ENCODE data around the gene PPFIA2. TPM values are rescaled to one million over a fixed set of nuclear protein-coding genes. Genes with fewer than 3 reads are reported as not detected.
A peak's percentile ranks its signal among the peaks of the same experiment; 100 is the strongest.

PPFIA2 gene
- total RNA-seq, 2 experiments from 2014 or later, result not detected

DNA sequence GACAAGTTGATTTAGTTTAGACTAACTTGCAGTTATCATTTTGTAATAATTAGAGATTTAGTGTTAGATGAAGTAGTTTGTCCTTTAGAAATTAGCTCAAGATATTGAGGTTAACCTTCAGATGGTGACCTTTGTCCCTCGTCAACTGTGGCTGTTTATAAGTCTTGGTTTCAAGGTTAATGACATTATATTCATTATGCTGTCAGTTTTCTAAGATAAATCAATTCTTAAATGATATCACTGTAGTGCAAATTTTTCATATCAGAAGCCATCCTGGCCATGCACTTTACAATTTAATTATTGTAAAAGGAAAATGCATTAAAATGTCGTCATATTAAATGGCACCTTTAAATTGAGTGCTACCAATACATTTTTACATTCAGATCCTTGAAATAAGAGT lies 19.6 kb upstream of the PPFIA2 start:
- DNase-seq (no peak), ATAC-seq (ENCODE audit: poor library complexity) (no peak)
- TF ChIP-seq, protein P1, sequence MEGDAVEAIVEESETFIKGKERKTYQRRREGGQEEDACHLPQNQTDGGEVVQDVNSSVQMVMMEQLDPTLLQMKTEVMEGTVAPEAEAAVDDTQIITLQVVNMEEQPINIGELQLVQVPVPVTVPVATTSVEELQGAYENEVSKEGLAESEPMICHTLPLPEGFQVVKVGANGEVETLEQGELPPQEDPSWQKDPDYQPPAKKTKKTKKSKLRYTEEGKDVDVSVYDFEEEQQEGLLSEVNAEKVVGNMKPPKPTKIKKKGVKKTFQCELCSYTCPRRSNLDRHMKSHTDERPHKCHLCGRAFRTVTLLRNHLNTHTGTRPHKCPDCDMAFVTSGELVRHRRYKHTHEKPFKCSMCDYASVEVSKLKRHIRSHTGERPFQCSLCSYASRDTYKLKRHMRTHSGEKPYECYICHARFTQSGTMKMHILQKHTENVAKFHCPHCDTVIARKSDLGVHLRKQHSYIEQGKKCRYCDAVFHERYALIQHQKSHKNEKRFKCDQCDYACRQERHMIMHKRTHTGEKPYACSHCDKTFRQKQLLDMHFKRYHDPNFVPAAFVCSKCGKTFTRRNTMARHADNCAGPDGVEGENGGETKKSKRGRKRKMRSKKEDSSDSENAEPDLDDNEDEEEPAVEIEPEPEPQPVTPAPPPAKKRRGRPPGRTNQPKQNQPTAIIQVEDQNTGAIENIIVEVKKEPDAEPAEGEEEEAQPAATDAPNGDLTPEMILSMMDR (IDR thresholded peaks at IDR 0.05), result no peak
- ChIA-PET POLR2A (no interaction called here), CTCF (no interaction called here)
- Histone ChIP-seq H3K9me3 (ENCODE audit: control insufficient read depth in 1 of 2, insufficient read depth in 1 of 2, low read length in 2 of 2) (no peaks in the 10 kb centered on the region), H3K4me3 (ENCODE audit: low read length) (no peak overlapping the region), H3K27me3 (ENCODE audit: control insufficient read depth in 1 of 2, insufficient read depth in 2 of 2, low read length in 2 of 2) (no peaks in the 10 kb centered on the region), H3K4me1 (ENCODE audit: insufficient read depth, low read length) (no peaks in the 10 kb centered on the region), H3K27ac (ENCODE audit: low read depth in 1 of 2, low read length in 2 of 2) (no peak overlapping the region), H3K36me3 (ENCODE audit: insufficient read depth, low read length) (no peaks in the 10 kb centered on the region)
- no peaks in the 10 kb centered on the region for H3K4me1 Mint-ChIP-seq (ENCODE audit: low read depth)
- intact Hi-C loops (cut with DNase I, micrococcal nuclease), result no loop called here
- H3K9me3 Mint-ChIP-seq, result no peaks in the 10 kb centered on the region
- peaks cover 3% of the 10 kb centered on the region for H3K27me3 Mint-ChIP-seq
- no peak overlapping the region for H3K27ac Mint-ChIP-seq
- H3K4me3 Mint-ChIP-seq, result no peak overlapping the region
- no peaks in the 10 kb centered on the region for H3K36me3 Mint-ChIP-seq (ENCODE audit: low read depth)

DNA sequence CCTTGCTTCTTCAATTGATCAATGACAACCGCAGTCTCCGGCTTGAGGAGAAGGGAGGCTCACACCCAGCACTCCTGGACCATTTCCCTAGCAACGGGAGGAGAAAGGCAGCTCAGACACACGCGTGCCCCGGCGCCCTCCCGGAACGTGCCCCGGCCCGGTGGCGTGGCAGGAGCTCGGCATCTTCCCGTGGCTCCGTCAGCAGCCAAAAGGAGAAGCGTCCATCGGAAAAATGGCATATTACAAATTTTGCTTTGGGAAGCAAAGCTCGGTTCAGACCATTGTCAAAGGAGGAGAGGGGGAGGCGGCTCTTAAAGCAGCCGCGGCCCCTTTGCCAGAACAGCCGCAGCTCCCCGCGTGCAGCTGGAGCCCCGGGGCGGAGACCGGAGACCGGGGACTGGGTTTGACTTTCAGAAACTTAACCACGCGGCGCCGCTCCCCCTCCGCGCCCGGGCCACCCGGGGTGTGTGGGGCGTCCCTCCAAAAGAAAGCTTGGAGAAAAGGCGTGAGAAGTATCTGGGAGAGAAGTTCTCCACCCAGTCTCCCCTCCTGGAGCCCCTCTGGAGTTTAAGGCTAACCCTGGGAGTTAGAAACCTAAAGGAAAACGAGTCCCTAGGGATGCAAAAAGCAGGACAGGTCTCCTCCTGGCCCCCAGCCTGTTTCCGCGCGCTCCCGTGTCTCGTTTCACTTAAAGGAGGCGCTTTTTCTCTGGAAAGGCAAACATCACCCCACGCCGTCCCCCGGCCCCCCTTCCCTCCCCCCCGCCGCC lies 545 bp downstream of the PPFIA2 start:
- peak overlapping the region; percentile 39 for H3K4me3 ChIP-seq (ENCODE audit: low read length)
- ChIA-PET CTCF (no interaction called here), POLR2A (no interaction called here)
- H3K36me3 Mint-ChIP-seq (ENCODE audit: low read depth), result no peaks in the 10 kb centered on the region
- peak overlapping the region; percentile 48 for H3K4me3 Mint-ChIP-seq
- TF ChIP-seq, protein P1 (IDR thresholded peaks at IDR 0.05), result no peak
- peaks cover 10 to 32% of the 10 kb centered on the region in 2 experiments for H3K27me3 ChIP-seq (ENCODE audit: control insufficient read depth in 1 of 2, insufficient read depth in 2 of 2, low read length in 2 of 2)
- peak in 4 of 14 experiments; percentile 4 to 11 (median 5) for DNase-seq
- H3K4me1 Mint-ChIP-seq (ENCODE audit: low read depth), result peaks cover 13% of the 10 kb centered on the region
- H3K36me3 ChIP-seq (ENCODE audit: insufficient read depth, low read length), result no peaks in the 10 kb centered on the region
- peaks cover 12% of the 10 kb centered on the region for H3K4me1 ChIP-seq (ENCODE audit: insufficient read depth, low read length)
- no peak for ATAC-seq (ENCODE audit: poor library complexity)
- H3K9me3 ChIP-seq (ENCODE audit: control insufficient read depth in 1 of 2, insufficient read depth in 1 of 2, low read length in 2 of 2), result peaks cover 0 to 11% of the 10 kb centered on the region in 2 experiments
- H3K27ac Mint-ChIP-seq, result no peak overlapping the region
- peaks cover 58% of the 10 kb centered on the region for H3K27me3 Mint-ChIP-seq
- intact Hi-C loops (cut with DNase I, micrococcal nuclease), result no loop called here
- H3K27ac ChIP-seq (ENCODE audit: low read depth in 1 of 2, low read length in 2 of 2), result no peak overlapping the region
- no peaks in the 10 kb centered on the region for H3K9me3 Mint-ChIP-seq

GRCh38 chr12:81757731-81758365 lies 1.3 kb downstream of the PPFIA2 start:
- TF ChIP-seq, protein P1 (IDR thresholded peaks at IDR 0.05), result no peak
- ATAC-seq (ENCODE audit: poor library complexity), result no peak
- POLR2A ChIA-PET, result no interaction called here
- H3K4me1 Mint-ChIP-seq (ENCODE audit: low read depth), result peaks cover 13% of the 10 kb centered on the region
- no peak for DNase-seq
- no peaks in the 10 kb centered on the region for H3K9me3 Mint-ChIP-seq
- no peak overlapping the region for H3K27ac ChIP-seq (ENCODE audit: low read depth in 1 of 2, low read length in 2 of 2)
- intact Hi-C loops (cut with DNase I, micrococcal nuclease), result no loop called here
- no peaks in the 10 kb centered on the region for H3K36me3 Mint-ChIP-seq (ENCODE audit: low read depth)
- H3K4me3 ChIP-seq (ENCODE audit: low read length), result no peak overlapping the region
- H3K9me3 ChIP-seq (ENCODE audit: control insufficient read depth in 1 of 2, insufficient read depth in 1 of 2, low read length in 2 of 2), result peaks cover 0 to 11% of the 10 kb centered on the region in 2 experiments
- H3K36me3 ChIP-seq (ENCODE audit: insufficient read depth, low read length), result no peaks in the 10 kb centered on the region
- H3K27ac Mint-ChIP-seq, result no peak overlapping the region
- H3K4me1 ChIP-seq (ENCODE audit: insufficient read depth, low read length), result peaks cover 12% of the 10 kb centered on the region
- peaks cover 10 to 31% of the 10 kb centered on the region in 2 experiments for H3K27me3 ChIP-seq (ENCODE audit: control insufficient read depth in 1 of 2, insufficient read depth in 2 of 2, low read length in 2 of 2)
- H3K4me3 Mint-ChIP-seq, result no peak overlapping the region
- CTCF ChIA-PET, result no interaction called here
- peaks cover 58% of the 10 kb centered on the region for H3K27me3 Mint-ChIP-seq
